SK-N-SH (cell line): ENCODE results near the gene TDRD12. TPM values are rescaled to one million over a fixed set of nuclear protein-coding genes. Genes with fewer than 3 reads are reported as not detected.
"Not testable (repeated sequence)": the region's sequence is repeated elsewhere in the genome, so short reads cannot be mapped to it uniquely, and the experiment has no call there.

ENCODE experiments used
- CTCF ChIA-PET: fragments of 300-600, 350-600 bp; formaldehyde crosslinking; extraction: SDS; loops from one replicate; lab custom pipeline; 2021; lab: Yijun Ruan, JAX
- POLR2A ChIA-PET: fragments of 350-600 bp; sonication (Branson Sonifier 250); formaldehyde crosslinking; extraction: SDS; loops from one replicate; lab custom pipeline; 2020; ENCODE audit warnings: antibody characterized with exemption, inconsistent platforms; lab: Yijun Ruan, JAX
- DNase-seq: peaks from one replicate; pipeline ENCODE4 v3.0.0; 2012
- H2AFZ ChIP-seq: fragments of 200-600 bp; sonication (generic); 2 replicates; pipeline ENCODE4 v1.8.1; 2016; ENCODE audit warnings: antibody characterized with exemption, mild to moderate bottlenecking, low read depth
- H3F3A ChIP-seq: fragments of 200-600 bp; sonication (generic); replicated peaks from 2 replicates; pipeline ENCODE3; 2016; ENCODE audit warnings: antibody characterized with exemption, mild to moderate bottlenecking; ENCODE audit not compliant: insufficient read depth
- H3K27ac ChIP-seq, 2 experiments: fragments of 200-500 bp in 1 of 2; fragments of 200-600 bp in 1 of 2; sonication (Bioruptor generic) in 1 of 2; sonication (generic), shearing (Covaris generic) in 1 of 2; 2 replicates each; pipeline versions ENCODE4 v1.5.1 to v1.6.1; 2014 to 2016; ENCODE audit warnings: low read depth in 2 of 2, inconsistent platforms in 1 of 2, low read length in 1 of 2, mild to moderate bottlenecking in 1 of 2, mixed read lengths in 1 of 2
- H3K27me3 ChIP-seq: fragments of 200-600 bp; sonication (generic), shearing (Covaris generic); 2 replicates; pipeline ENCODE4 v1.6.1; 2016; ENCODE audit warnings: mixed run types; ENCODE audit not compliant: insufficient read depth
- H3K36me3 ChIP-seq, 2 experiments: fragments of 200-500 bp in 1 of 2; fragments of 200-600 bp in 1 of 2; sonication (Bioruptor generic) in 1 of 2; sonication (generic) in 1 of 2; replicated peaks in 1 of 2; 2 replicates each; pipeline versions ENCODE3 to v1.5.1; 2014 to 2016; ENCODE audit warnings: low read length in 1 of 2, mild to moderate bottlenecking in 1 of 2; ENCODE audit not compliant: insufficient read depth in 2 of 2, control insufficient read depth in 1 of 2
- H3K4me1 ChIP-seq, 2 experiments: fragments of 200-500 bp in 1 of 2; fragments of 200-600 bp in 1 of 2; sonication (Bioruptor generic) in 1 of 2; sonication (generic), shearing (Covaris generic) in 1 of 2; 2 replicates each; pipeline versions ENCODE4 v1.5.1 to v1.6.1; 2014 to 2016; ENCODE audit warnings: low read depth in 1 of 2, low read length in 1 of 2, mixed run types in 1 of 2; ENCODE audit not compliant: insufficient read depth in 2 of 2, control insufficient read depth in 1 of 2
- H3K4me2 ChIP-seq: fragments of 200-600 bp; sonication (generic), shearing (Covaris generic); 2 replicates; pipeline ENCODE4 v1.6.1; 2017; ENCODE audit warnings: mixed run types
- H3K4me3 ChIP-seq, 2 experiments: fragments of 200-500 bp in 1 of 2; fragments of 200-600 bp in 1 of 2; sonication (Bioruptor generic) in 1 of 2; sonication (generic), shearing (Covaris generic) in 1 of 2; 2 replicates each; pipeline versions ENCODE4 v1.5.1 to v1.8.1; 2014 to 2016; ENCODE audit warnings: low read depth in 2 of 2, inconsistent platforms in 1 of 2, low read length in 1 of 2, mild to moderate bottlenecking in 1 of 2, mixed read lengths in 1 of 2, moderate library complexity in 1 of 2
- H3K79me2 ChIP-seq: fragments of 200-600 bp; sonication (generic); 2 replicates; pipeline ENCODE4 v1.8.1; 2017; ENCODE audit warnings: mild to moderate bottlenecking; ENCODE audit not compliant: insufficient read depth
- H3K9ac ChIP-seq: fragments of 200-600 bp; sonication (generic); 2 replicates; pipeline ENCODE4 v1.6.1; 2017; ENCODE audit warnings: mixed run types
- H3K9me2 ChIP-seq: fragments of 200-600 bp; sonication (generic); 2 replicates; pipeline ENCODE4 v1.6.1; 2017; ENCODE audit warnings: mixed run types
- H3K9me3 ChIP-seq: fragments of 200-600 bp; sonication (generic); 2 replicates; pipeline ENCODE4 v1.6.1; 2017; ENCODE audit warnings: mixed run types, mild to moderate bottlenecking, moderate library complexity
- H4K20me1 ChIP-seq: fragments of 200-600 bp; sonication (generic); 2 replicates; pipeline ENCODE4 v1.6.1; 2017; ENCODE audit warnings: mild to moderate bottlenecking, mixed run types; ENCODE audit not compliant: insufficient read depth
- EP300 ChIP-seq, 2 experiments: IDR thresholded peaks; 2 replicates each; pipeline versions ENCODE4 v1.4.0 to v1.6.1; 2012; ENCODE audit warnings: borderline replicate concordance in 1 of 2, low read depth in 1 of 2, low read length in 1 of 2
- FOXJ3 ChIP-seq: sonication (generic); formaldehyde crosslinking; IDR thresholded peaks from 2 replicates; pipeline ENCODE4 v1.5.1; 2020; ENCODE audit warnings: mild to moderate bottlenecking, missing genetic modification reagents
- GABPA ChIP-seq: IDR thresholded peaks from 2 replicates; pipeline ENCODE4 v1.4.0; 2012; ENCODE audit warnings: low read depth, mild to moderate bottlenecking
- GATA2 ChIP-seq: sonication (generic); formaldehyde crosslinking; IDR thresholded peaks from 2 replicates; pipeline ENCODE4 v1.5.0; 2020; ENCODE audit warnings: mild to moderate bottlenecking, missing genetic modification reagents
- JUND ChIP-seq: IDR thresholded peaks from 2 replicates; pipeline ENCODE4 v1.4.0; 2012
- MXI1 ChIP-seq: IDR thresholded peaks from 2 replicates; pipeline ENCODE4 v1.6.1; 2012; ENCODE audit warnings: mild to moderate bottlenecking, low read depth, low read length, improper control_type of control experiment
- RCOR1 ChIP-seq: fragments of 150-350 bp; IDR thresholded peaks from 2 replicates; pipeline ENCODE4 v1.6.1; 2017; ENCODE audit warnings: antibody characterized with exemption, low read length
- SIN3A ChIP-seq: IDR thresholded peaks from 2 replicates; pipeline ENCODE4 v1.6.1; 2012; ENCODE audit warnings: low read depth, mild to moderate bottlenecking, low read length, moderate library complexity, borderline replicate concordance
- SMC3 ChIP-seq: IDR thresholded peaks from 2 replicates; pipeline ENCODE4 v1.6.1; 2012; ENCODE audit warnings: low read depth, low read length, improper control_type of control experiment
- TAF1 ChIP-seq: IDR thresholded peaks from 2 replicates; pipeline ENCODE4 v1.6.1; 2012; ENCODE audit warnings: low read depth, mild to moderate bottlenecking, low read length, moderate library complexity, borderline replicate concordance
- YY1 ChIP-seq: IDR thresholded peaks from 2 replicates; pipeline ENCODE4 v1.4.0; 2012; ENCODE audit warnings: low read depth, mild to moderate bottlenecking
- WGBS: methylation state at CpG from one replicate; pipeline ENCODE4 v1.1.6; 2017; ENCODE audit warnings: low lambda C conversion rate; 5-methylcytosine and 5-hydroxymethylcytosine counted together
- polyA plus RNA-seq, 3 experiments: library from polyadenylated mRNA; depleted of rRNA; stranded (reverse); fragments of >200 nt; gene quantifications; 2 replicates each; pipeline ENCODE4 v1.2.3, GENCODE V29; 2012
- TF ChIP-seq, protein P1 (sequence below): IDR thresholded peaks from 2 replicates; pipeline ENCODE4; 2012
- TF ChIP-seq, protein P2 (sequence below): fragments of 150-350 bp; IDR thresholded peaks from 2 replicates; pipeline ENCODE4 v1.6.1; 2017; ENCODE audit warnings: antibody characterized with exemption, low read length, low read depth, borderline replicate concordance
- TF ChIP-seq, protein P3 (sequence below): IDR thresholded peaks from 2 replicates; pipeline ENCODE4 v1.4.0; 2012; ENCODE audit warnings: low read depth, borderline replicate concordance
- TF ChIP-seq, protein P4 (sequence below): IDR thresholded peaks from 2 replicates; pipeline ENCODE4 v1.4.0; 2012; ENCODE audit warnings: low read depth, borderline replicate concordance
- TF ChIP-seq, protein P5 (sequence below): IDR thresholded peaks from 2 replicates; pipeline ENCODE4 v1.4.0; 2012; ENCODE audit warnings: low read depth
- TF ChIP-seq, protein P6 (sequence below): fragments of 200-600 bp; sonication (generic); IDR thresholded peaks from 2 replicates; pipeline ENCODE4 v1.6.1; 2017; ENCODE audit warnings: antibody characterized with exemption, mild to moderate bottlenecking, moderate library complexity

TDRD12 gene
- polyA plus RNA-seq, 1 of the 3 experiments (the other 2 are of a cell fraction) = 0.05 TPM

DNA sequence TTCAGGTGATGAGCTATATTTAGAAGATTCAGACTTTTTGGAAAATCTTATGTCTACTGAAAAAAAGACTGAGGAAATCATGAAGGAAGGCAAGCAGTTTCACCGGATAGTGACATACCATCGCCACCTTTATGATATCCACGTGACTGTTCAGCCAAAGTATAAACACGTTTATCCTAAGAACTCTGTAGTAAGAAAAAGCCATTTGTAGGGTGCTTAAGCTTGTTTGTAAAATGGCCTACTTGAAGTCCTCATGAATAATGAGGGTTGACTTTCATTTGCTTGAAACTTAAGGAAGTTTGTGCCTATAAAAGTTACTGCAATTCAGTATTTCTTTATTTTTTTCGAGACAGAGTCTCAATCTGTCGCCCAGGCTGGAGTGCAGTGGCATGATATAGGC is 7.8 kb upstream of the TDRD12 start (continued):
- TF ChIP-seq, protein P1, sequence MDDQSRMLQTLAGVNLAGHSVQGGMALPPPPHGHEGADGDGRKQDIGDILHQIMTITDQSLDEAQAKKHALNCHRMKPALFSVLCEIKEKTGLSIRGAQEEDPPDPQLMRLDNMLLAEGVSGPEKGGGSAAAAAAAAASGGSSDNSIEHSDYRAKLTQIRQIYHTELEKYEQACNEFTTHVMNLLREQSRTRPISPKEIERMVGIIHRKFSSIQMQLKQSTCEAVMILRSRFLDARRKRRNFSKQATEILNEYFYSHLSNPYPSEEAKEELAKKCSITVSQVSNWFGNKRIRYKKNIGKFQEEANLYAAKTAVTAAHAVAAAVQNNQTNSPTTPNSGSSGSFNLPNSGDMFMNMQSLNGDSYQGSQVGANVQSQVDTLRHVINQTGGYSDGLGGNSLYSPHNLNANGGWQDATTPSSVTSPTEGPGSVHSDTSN = no peak
- TF ChIP-seq FOXJ3 (CRISPR knock-in tag) = no peak
- TF ChIP-seq, protein P2, sequence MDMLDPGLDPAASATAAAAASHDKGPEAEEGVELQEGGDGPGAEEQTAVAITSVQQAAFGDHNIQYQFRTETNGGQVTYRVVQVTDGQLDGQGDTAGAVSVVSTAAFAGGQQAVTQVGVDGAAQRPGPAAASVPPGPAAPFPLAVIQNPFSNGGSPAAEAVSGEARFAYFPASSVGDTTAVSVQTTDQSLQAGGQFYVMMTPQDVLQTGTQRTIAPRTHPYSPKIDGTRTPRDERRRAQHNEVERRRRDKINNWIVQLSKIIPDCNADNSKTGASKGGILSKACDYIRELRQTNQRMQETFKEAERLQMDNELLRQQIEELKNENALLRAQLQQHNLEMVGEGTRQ = no peak
- TF ChIP-seq SIN3A = no peak
- TF ChIP-seq, protein P3, sequence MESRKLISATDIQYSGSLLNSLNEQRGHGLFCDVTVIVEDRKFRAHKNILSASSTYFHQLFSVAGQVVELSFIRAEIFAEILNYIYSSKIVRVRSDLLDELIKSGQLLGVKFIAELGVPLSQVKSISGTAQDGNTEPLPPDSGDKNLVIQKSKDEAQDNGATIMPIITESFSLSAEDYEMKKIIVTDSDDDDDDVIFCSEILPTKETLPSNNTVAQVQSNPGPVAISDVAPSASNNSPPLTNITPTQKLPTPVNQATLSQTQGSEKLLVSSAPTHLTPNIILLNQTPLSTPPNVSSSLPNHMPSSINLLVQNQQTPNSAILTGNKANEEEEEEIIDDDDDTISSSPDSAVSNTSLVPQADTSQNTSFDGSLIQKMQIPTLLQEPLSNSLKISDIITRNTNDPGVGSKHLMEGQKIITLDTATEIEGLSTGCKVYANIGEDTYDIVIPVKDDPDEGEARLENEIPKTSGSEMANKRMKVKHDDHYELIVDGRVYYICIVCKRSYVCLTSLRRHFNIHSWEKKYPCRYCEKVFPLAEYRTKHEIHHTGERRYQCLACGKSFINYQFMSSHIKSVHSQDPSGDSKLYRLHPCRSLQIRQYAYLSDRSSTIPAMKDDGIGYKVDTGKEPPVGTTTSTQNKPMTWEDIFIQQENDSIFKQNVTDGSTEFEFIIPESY = no peak
- TF ChIP-seq YY1 = no peak
- TF ChIP-seq MXI1 = no peak
- TF ChIP-seq, protein P4, sequence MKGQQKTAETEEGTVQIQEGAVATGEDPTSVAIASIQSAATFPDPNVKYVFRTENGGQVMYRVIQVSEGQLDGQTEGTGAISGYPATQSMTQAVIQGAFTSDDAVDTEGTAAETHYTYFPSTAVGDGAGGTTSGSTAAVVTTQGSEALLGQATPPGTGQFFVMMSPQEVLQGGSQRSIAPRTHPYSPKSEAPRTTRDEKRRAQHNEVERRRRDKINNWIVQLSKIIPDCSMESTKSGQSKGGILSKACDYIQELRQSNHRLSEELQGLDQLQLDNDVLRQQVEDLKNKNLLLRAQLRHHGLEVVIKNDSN = no peak
- TF ChIP-seq, all 33 proteins: peak for 0

DNA sequence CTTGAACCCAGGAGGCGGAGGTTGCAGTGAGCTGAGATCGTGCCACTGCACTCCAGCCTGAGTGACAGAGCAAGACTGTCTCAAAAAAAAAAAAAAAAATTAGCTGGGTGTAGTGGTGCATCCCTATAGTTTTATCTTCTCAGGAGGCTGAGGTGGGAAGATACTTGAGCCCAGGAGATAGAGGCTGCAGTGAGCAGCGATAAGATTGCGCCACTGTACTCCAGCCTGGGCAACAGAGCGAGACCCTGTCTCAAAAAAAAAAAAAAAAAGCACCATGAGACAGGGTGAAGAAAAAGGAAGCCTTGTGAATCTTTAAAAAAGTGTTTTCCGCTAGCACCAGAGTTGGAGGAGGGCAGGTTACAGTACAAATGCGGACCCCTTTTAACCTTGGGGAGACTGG is 3.4 kb upstream of the TDRD12 start:
- H3K27me3 ChIP-seq, H3K9ac ChIP-seq, H3K4me2 ChIP-seq, H3K4me3 ChIP-seq, CTCF ChIA-PET, POLR2A ChIA-PET, H3F3A ChIP-seq, H2AFZ ChIP-seq, H3K79me2 ChIP-seq, H3K27ac ChIP-seq, H3K9me3 ChIP-seq, H3K9me2 ChIP-seq, H4K20me1 ChIP-seq, DNase-seq, H3K4me1 ChIP-seq: not testable (repeated sequence)
- WGBS = 96% methylated on average over 7 of the region's 7 CpGs
- H3K36me3 ChIP-seq = peaks cover 8 to 29% of the 10 kb centered on the region in 2 experiments

DNA sequence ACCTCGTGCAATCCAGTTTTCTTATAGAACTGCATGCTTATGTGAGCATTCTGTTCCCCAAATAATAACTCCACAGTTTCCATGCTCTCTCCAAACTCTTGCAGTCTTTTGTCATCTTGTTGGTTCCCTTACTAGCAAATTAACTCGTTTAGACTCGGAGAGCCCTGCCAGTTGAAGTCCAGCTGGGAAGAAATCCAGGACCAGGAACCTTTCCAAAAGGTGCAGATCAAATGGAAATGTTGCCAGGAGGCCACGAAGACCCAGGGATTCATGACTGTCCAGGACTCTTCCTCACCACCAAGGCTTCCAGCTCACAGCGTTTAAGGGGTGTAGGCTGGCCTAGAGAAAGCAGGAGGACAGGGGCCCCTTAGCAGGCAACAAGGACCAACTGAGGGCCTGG is 2.1 kb upstream of the TDRD12 start:
- WGBS = 85% methylated on average over 5 of the region's 5 CpGs
- no peak overlapping the region for H3K27ac ChIP-seq
- no peak overlapping the region for H2AFZ ChIP-seq
- no peak overlapping the region for H3K4me3 ChIP-seq
- H4K20me1 ChIP-seq = no peaks in the 10 kb centered on the region
- ChIA-PET POLR2A (no interaction called here), CTCF (interaction anchor here (1.4 kb wide), 1 partner anchor 24 kb away, joined by 3 read pairs; no protein-coding TSS in a partner anchor)
- no peaks in the 10 kb centered on the region for H3K9me3 ChIP-seq
- H3K27me3 ChIP-seq = no peaks in the 10 kb centered on the region
- peaks cover 3 to 20% of the 10 kb centered on the region in 2 experiments for H3K36me3 ChIP-seq
- no peaks in the 10 kb centered on the region for H3K79me2 ChIP-seq
- H3F3A ChIP-seq = peaks cover 6% of the 10 kb centered on the region
- DNase-seq = no peak
- no peaks in the 10 kb centered on the region for H3K4me1 ChIP-seq
- H3K9ac ChIP-seq = no peak overlapping the region
- H3K9me2 ChIP-seq = no peaks in the 10 kb centered on the region
- no peak overlapping the region for H3K4me2 ChIP-seq
- TF ChIP-seq YY1 (no peak), FOXJ3 (CRISPR knock-in tag) (no peak), GATA2 (CRISPR knock-in tag) (no peak), GABPA (no peak), EP300 (IDR thresholded peaks at IDR 0.05; ENCODE audit: borderline replicate concordance in 1 of 2, low read depth in 1 of 2, low read length in 1 of 2) (no peak), RCOR1 (no peak), SMC3 (no peak), JUND (no peak), TAF1 (no peak)
- TF ChIP-seq, protein P3 = no peak
- TF ChIP-seq, protein P5, sequence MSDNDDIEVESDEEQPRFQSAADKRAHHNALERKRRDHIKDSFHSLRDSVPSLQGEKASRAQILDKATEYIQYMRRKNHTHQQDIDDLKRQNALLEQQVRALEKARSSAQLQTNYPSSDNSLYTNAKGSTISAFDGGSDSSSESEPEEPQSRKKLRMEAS = no peak
- TF ChIP-seq, protein P6, sequence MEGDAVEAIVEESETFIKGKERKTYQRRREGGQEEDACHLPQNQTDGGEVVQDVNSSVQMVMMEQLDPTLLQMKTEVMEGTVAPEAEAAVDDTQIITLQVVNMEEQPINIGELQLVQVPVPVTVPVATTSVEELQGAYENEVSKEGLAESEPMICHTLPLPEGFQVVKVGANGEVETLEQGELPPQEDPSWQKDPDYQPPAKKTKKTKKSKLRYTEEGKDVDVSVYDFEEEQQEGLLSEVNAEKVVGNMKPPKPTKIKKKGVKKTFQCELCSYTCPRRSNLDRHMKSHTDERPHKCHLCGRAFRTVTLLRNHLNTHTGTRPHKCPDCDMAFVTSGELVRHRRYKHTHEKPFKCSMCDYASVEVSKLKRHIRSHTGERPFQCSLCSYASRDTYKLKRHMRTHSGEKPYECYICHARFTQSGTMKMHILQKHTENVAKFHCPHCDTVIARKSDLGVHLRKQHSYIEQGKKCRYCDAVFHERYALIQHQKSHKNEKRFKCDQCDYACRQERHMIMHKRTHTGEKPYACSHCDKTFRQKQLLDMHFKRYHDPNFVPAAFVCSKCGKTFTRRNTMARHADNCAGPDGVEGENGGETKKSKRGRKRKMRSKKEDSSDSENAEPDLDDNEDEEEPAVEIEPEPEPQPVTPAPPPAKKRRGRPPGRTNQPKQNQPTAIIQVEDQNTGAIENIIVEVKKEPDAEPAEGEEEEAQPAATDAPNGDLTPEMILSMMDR = no peak
